ENCODE measurements around the gene PADI1. TPM values are rescaled to one million over a fixed set of nuclear protein-coding genes. Genes with fewer than 3 reads are reported as not detected.
A peak's percentile ranks its signal among the peaks of the same experiment; 100 is the strongest.

The PADI1 gene
- total and polyA plus RNA-seq, 10 donors, result 0.03 to 0.76 (median 0.31) TPM; not detected in 4

GRCh38 chr1:17281775-17282181 is 76.8 kb downstream of the PADI1 start:
- Histone ChIP-seq H3K27me3 (replicated peaks in 1 of 7) (peaks cover 0 to 64% (median 0%) of the 10 kb centered on the region in 7 donors), H3K4me1 (peaks cover 0 to 47% (median 4%) of the 10 kb centered on the region in 6 donors), H3K36me3 (no peaks in the 10 kb centered on the region), H3K27ac (peak overlapping the region in 7 of 8 donors; percentile 49 to 87 (median 78)), H3K9me3 (no peaks in the 10 kb centered on the region), H3K4me3 (peak overlapping the region in 1 of 8 donors; percentile 34)
- intact Hi-C loops (cut with DNase I; ENCODE audit: low total_unique reads), result no loop called here
- TF ChIP-seq POLR2AphosphoS5 (IDR thresholded peaks at IDR 0.05) (peak in 1 of 3 donors; percentile 55), POLR2A (IDR thresholded peaks at IDR 0.05) (no peak)
- TF ChIP-seq, protein P1, sequence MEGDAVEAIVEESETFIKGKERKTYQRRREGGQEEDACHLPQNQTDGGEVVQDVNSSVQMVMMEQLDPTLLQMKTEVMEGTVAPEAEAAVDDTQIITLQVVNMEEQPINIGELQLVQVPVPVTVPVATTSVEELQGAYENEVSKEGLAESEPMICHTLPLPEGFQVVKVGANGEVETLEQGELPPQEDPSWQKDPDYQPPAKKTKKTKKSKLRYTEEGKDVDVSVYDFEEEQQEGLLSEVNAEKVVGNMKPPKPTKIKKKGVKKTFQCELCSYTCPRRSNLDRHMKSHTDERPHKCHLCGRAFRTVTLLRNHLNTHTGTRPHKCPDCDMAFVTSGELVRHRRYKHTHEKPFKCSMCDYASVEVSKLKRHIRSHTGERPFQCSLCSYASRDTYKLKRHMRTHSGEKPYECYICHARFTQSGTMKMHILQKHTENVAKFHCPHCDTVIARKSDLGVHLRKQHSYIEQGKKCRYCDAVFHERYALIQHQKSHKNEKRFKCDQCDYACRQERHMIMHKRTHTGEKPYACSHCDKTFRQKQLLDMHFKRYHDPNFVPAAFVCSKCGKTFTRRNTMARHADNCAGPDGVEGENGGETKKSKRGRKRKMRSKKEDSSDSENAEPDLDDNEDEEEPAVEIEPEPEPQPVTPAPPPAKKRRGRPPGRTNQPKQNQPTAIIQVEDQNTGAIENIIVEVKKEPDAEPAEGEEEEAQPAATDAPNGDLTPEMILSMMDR (IDR thresholded peaks at IDR 0.05 in 8 of 11, conservative IDR thresholded peaks at IDR 0.05 in 3 of 11), result no peak
- 21 to 31% (median 28%) methylated on average over 8 of the region's 8 CpGs for WGBS, 5 donors
- DNase-seq, result peak; percentile 81

DNA sequence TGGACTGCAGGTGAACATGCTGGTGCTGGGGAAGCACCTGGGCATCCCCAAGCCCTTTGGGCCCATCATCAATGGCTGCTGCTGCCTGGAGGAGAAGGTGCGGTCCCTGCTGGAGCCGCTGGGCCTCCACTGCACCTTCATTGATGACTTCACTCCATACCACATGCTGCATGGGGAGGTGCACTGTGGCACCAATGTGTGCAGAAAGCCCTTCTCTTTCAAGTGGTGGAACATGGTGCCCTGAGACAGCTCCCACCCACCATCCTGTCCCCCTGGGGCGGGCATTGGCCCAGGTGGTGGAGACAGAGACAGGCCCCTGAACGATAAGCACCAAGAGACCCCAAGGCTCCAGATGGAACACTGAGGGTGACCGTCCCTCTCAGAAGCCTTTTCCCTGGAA is 77.9 kb downstream of the PADI1 start:
- H3K27me3 ChIP-seq (replicated peaks in 1 of 7), result peaks cover 0 to 56% (median 0%) of the 10 kb centered on the region in 7 donors
- no peaks in the 10 kb centered on the region for H3K36me3 ChIP-seq
- intact Hi-C loops (cut with DNase I; ENCODE audit: low total_unique reads), result no loop called here
- no peaks in the 10 kb centered on the region for H3K9me3 ChIP-seq
- TF ChIP-seq POLR2AphosphoS5 (IDR thresholded peaks at IDR 0.05) (no peak), POLR2A (IDR thresholded peaks at IDR 0.05) (no peak)
- TF ChIP-seq, protein P1 (IDR thresholded peaks at IDR 0.05 in 8 of 11, conservative IDR thresholded peaks at IDR 0.05 in 3 of 11), result no peak
- H3K27ac ChIP-seq, result peak overlapping the region in 6 of 8 donors; percentile 62 to 87 (median 79)
- peaks cover 0 to 49% (median 4%) of the 10 kb centered on the region in 6 donors for H3K4me1 ChIP-seq
- peak; percentile 64 for DNase-seq
- peak overlapping the region in 1 of 8 donors; percentile 34 for H3K4me3 ChIP-seq
- 73 to 92% (median 88%) methylated on average over 4 to 5 of the region's 5 CpGs for WGBS, 5 donors

GRCh38 chr1:17286646-17287045 is 81.7 kb downstream of the PADI1 start:
- DNase-seq, result peak; percentile 63
- Histone ChIP-seq H3K9me3 (no peaks in the 10 kb centered on the region), H3K4me3 (no peak overlapping the region), H3K27me3 (replicated peaks in 1 of 7) (peaks cover 0 to 66% (median 0%) of the 10 kb centered on the region in 7 donors), H3K36me3 (no peaks in the 10 kb centered on the region), H3K27ac (peak overlapping the region in 2 of 8 donors; percentile 3 to 24), H3K4me1 (peaks cover 0 to 40% (median 4%) of the 10 kb centered on the region in 6 donors)
- TF ChIP-seq POLR2A (IDR thresholded peaks at IDR 0.05) (no peak), POLR2AphosphoS5 (IDR thresholded peaks at IDR 0.05) (no peak)
- TF ChIP-seq, protein P1 (IDR thresholded peaks at IDR 0.05 in 8 of 11, conservative IDR thresholded peaks at IDR 0.05 in 3 of 11), result no peak
- 83 to 94% (median 86%) methylated on average over 3 to 5 of the region's 5 CpGs for WGBS, 5 donors
- intact Hi-C loops (cut with DNase I; ENCODE audit: low total_unique reads), result no loop called here

GRCh38 chr1:17287130-17287776 is 82.3 kb downstream of the PADI1 start:
- Histone ChIP-seq H3K36me3 (no peaks in the 10 kb centered on the region), H3K27ac (peak overlapping the region in 3 of 8 donors; percentile 3 to 35 (median 24)), H3K9me3 (no peaks in the 10 kb centered on the region), H3K4me1 (peaks cover 0 to 34% (median 3%) of the 10 kb centered on the region in 6 donors), H3K4me3 (no peak overlapping the region), H3K27me3 (replicated peaks in 1 of 7) (peaks cover 0 to 67% (median 0%) of the 10 kb centered on the region in 7 donors)
- intact Hi-C loops (cut with DNase I; ENCODE audit: low total_unique reads), result no loop called here
- WGBS, 5 donors, result 61 to 93% (median 85%) methylated on average over 5 of the region's 5 CpGs
- peak; percentile 60 for DNase-seq
- no peak for TF ChIP-seq POLR2A (IDR thresholded peaks at IDR 0.05)
- no peak for TF ChIP-seq POLR2AphosphoS5 (IDR thresholded peaks at IDR 0.05)
- TF ChIP-seq, protein P1 (IDR thresholded peaks at IDR 0.05 in 8 of 11, conservative IDR thresholded peaks at IDR 0.05 in 3 of 11), result no peak

Data from spleen (tissue), 11 donors.